ENCODE measurements around the gene SUPT5H. TPM values are rescaled to one million over a fixed set of nuclear protein-coding genes. Genes with fewer than 3 reads are reported as not detected.
A peak's percentile ranks its signal among the peaks of the same experiment; 100 is the strongest.

Gene SUPT5H
- total RNA-seq, 3 donors from 2014 or later, result 101 to 122 (median 102) TPM

GRCh38 chr19:39401070-39401548, 44.3 kb upstream of the SUPT5H start:
- ATAC-seq (no peak), DNase-seq (no peak)
- H3K4me3 ChIP-seq, result no peak overlapping the region
- TF ChIP-seq CTCF (IDR thresholded peaks at IDR 0.05), result no peak
- H3K9me3 ChIP-seq, result no peaks in the 10 kb centered on the region
- no peaks in the 10 kb centered on the region for H3K36me3 ChIP-seq (ENCODE audit: low read depth)
- intact Hi-C loops (cut with DNase I, micrococcal nuclease), result no loop called here
- peaks cover 68% of the 10 kb centered on the region for H3K4me1 ChIP-seq (ENCODE audit: low read depth)

- H3K4me3 ChIP-seq, result no peak overlapping the region
- intact Hi-C loops (cut with DNase I, micrococcal nuclease), result no loop called here
- no peaks in the 10 kb centered on the region for H3K36me3 ChIP-seq (ENCODE audit: low read depth)
- ATAC-seq (peak; percentile 37), DNase-seq (peak; percentile 86 to 92 (median 86))
- peaks cover 68% of the 10 kb centered on the region for H3K4me1 ChIP-seq (ENCODE audit: low read depth)
- no peaks in the 10 kb centered on the region for H3K9me3 ChIP-seq
- TF ChIP-seq CTCF (IDR thresholded peaks at IDR 0.05), result no peak
Observed at GRCh38 chr19:39401549-39402345, 43.6 kb upstream of the SUPT5H start.

GRCh38 chr19:39402346-39403300, 42.8 kb upstream of the SUPT5H start:
- Histone ChIP-seq H3K9me3 (no peaks in the 10 kb centered on the region), H3K4me1 (ENCODE audit: low read depth) (peaks cover 62% of the 10 kb centered on the region), H3K4me3 (no peak overlapping the region), H3K36me3 (ENCODE audit: low read depth) (no peaks in the 10 kb centered on the region)
- TF ChIP-seq CTCF (IDR thresholded peaks at IDR 0.05), result no peak
- DNase-seq (peak; percentile 90 to 96 (median 94)), ATAC-seq (peak; percentile 40)
- intact Hi-C loops (cut with DNase I, micrococcal nuclease), result no loop called here

GRCh38 chr19:39403331-39404312, 41.8 kb upstream of the SUPT5H start:
- H3K9me3 ChIP-seq, result no peaks in the 10 kb centered on the region
- no peak for TF ChIP-seq CTCF (IDR thresholded peaks at IDR 0.05)
- no peak overlapping the region for H3K4me3 ChIP-seq
- no peaks in the 10 kb centered on the region for H3K36me3 ChIP-seq (ENCODE audit: low read depth)
- intact Hi-C loops (cut with DNase I, micrococcal nuclease), result no loop called here
- peak; percentile 96 to 99 (median 96) for DNase-seq
- peak; percentile 49 for ATAC-seq
- H3K4me1 ChIP-seq (ENCODE audit: low read depth), result peaks cover 52% of the 10 kb centered on the region
